K562 (cell line): ENCODE results near the gene ENTPD8. TPM values are rescaled to one million over a fixed set of nuclear protein-coding genes. Genes with fewer than 3 reads are reported as not detected.
A peak's percentile ranks its signal among the peaks of the same experiment; 100 is the strongest.

Source experiments
- ELF2 ChIP-seq: fragments of 250-450 bp; sonication (Bioruptor Pico); IDR thresholded peaks from 2 replicates; pipeline ENCODE4 v1.5.0; 2021; ENCODE audit warnings: mild to moderate bottlenecking
- ETV6 ChIP-seq, 3 experiments: fragments of 150-350 bp in 1 of 3; sonication (generic) in 1 of 3; formaldehyde crosslinking in 1 of 3; IDR thresholded peaks; 2 replicates each; pipeline versions ENCODE4 v1.6.1 to v1.8.0; 2014 to 2022; ENCODE audit warnings: borderline replicate concordance in 2 of 3, low read depth in 2 of 3, antibody characterized with exemption in 1 of 3, low read length in 1 of 3, mild to moderate bottlenecking in 1 of 3, missing genetic modification reagents in 1 of 3
- FOXM1 ChIP-seq, 2 experiments: fragments of 450-650 bp in 1 of 2; sonication (generic) in 1 of 2; formaldehyde crosslinking in 1 of 2; IDR thresholded peaks; 2 replicates each; pipeline versions ENCODE4 v1.6.1 to v1.9.0; 2017 to 2022; ENCODE audit warnings: low read depth in 2 of 2, mild to moderate bottlenecking in 2 of 2, missing genetic modification reagents in 1 of 2, moderate library complexity in 1 of 2
- HDAC2 ChIP-seq: fragments of 450-650 bp; IDR thresholded peaks from 2 replicates; pipeline ENCODE4 v1.6.1; 2016; ENCODE audit warnings: mild to moderate bottlenecking
- HDAC3 ChIP-seq: fragments of 450-650 bp; IDR thresholded peaks from 2 replicates; pipeline ENCODE4 v1.6.1; 2018; ENCODE audit warnings: borderline replicate concordance, mild to moderate bottlenecking, moderate library complexity; ENCODE audit not compliant: partially characterized antibody
- L3MBTL2 ChIP-seq: fragments of 450-650 bp; IDR thresholded peaks from 2 replicates; pipeline ENCODE4 v1.6.1; 2016; ENCODE audit warnings: mild to moderate bottlenecking, moderate library complexity
- MAFG ChIP-seq: fragments of 450-650 bp; conservative IDR thresholded peaks from 2 replicates; pipeline ENCODE4 v1.6.1; 2016; ENCODE audit warnings: missing genetic modification characterization, missing compliant biosample characterization
- SREBF2 ChIP-seq: sonication (generic); formaldehyde crosslinking; IDR thresholded peaks from 2 replicates; pipeline ENCODE4 v1.4.0; 2020; ENCODE audit warnings: mild to moderate bottlenecking, missing genetic modification reagents
- XRCC5 ChIP-seq: fragments of 200-400 bp; formaldehyde crosslinking; IDR thresholded peaks from 2 replicates; pipeline ENCODE4 v1.6.1; 2017; ENCODE audit warnings: low read depth, mild to moderate bottlenecking, low read length
- ZNF23 ChIP-seq: fragments of 250-450 bp; sonication (Bioruptor Pico); IDR thresholded peaks from 2 replicates; pipeline ENCODE4 v1.4.0; 2020; ENCODE audit warnings: mild to moderate bottlenecking
- ZNF551 ChIP-seq: fragments of 250-450 bp; sonication (Bioruptor Pico); IDR thresholded peaks from 2 replicates; pipeline ENCODE4 v1.5.0; 2021; ENCODE audit warnings: mild to moderate bottlenecking, moderate library complexity
- ZNF764 ChIP-seq: fragments of 250-450 bp; sonication (Bioruptor Pico); IDR thresholded peaks from 2 replicates; pipeline ENCODE4 v1.4.0; 2020; ENCODE audit warnings: low read depth, mild to moderate bottlenecking, moderate library complexity
- polyA plus RNA-seq, 8 experiments: library from polyadenylated mRNA; depleted of rRNA in 4 of 8; stranded (reverse) in 5 of 8; unstranded in 3 of 8; fragments of >200 nt; fragmentation: Nextera tagmentation in 2 of 8; fragmentation: Illumina TruSeq in 1 of 8; extraction: Ambion mirVana in 2 of 8; extraction: Trizol in 1 of 8; gene quantifications; 2 replicates each; pipeline versions ENCODE4 v1.2.1 to v1.2.3, GENCODE V29; 2011 to 2014; ENCODE audit warnings: inconsistent platforms in 1 of 8, missing spikeins in 1 of 8
- total RNA-seq, 7 experiments: library from RNA; depleted of rRNA in 6 of 7; stranded (reverse); fragments of >200 nt in 6 of 7; fragmentation: Illumina TruSeq in 2 of 7; extraction: Trizol in 2 of 7; gene quantifications; 2 replicates each; pipeline versions ENCODE4 v1.2.1 to v1.2.3, GENCODE V29; 2011 to 2021; ENCODE audit warnings: low replicate concordance in 1 of 7
- TF ChIP-seq, protein P1 (sequence below): sonication (generic); IDR thresholded peaks from 2 replicates; pipeline ENCODE4 v1.6.1; 2016
- TF ChIP-seq, protein P2 (sequence below): IDR thresholded peaks from 3 replicates; pipeline ENCODE4 v1.6.1; 2011; ENCODE audit warnings: borderline replicate concordance, mild to moderate bottlenecking, moderate library complexity; ENCODE audit not compliant: insufficient read length; ENCODE audit errors: extremely low read depth
- TF ChIP-seq, protein P3 (sequence below): fragments of 450-650 bp; IDR thresholded peaks from 2 replicates; pipeline ENCODE4 v1.6.1; 2017; ENCODE audit warnings: antibody characterized with exemption
- TF ChIP-seq, protein P4 (sequence below): sonication (generic); formaldehyde crosslinking; IDR thresholded peaks from 2 replicates; pipeline ENCODE4 v1.8.1; 2023; ENCODE audit warnings: mild to moderate bottlenecking, missing genetic modification reagents
- TF ChIP-seq, protein P5 (sequence below), 3 experiments: fragments of 200-800 bp in 1 of 3; sonication (Bioruptor generic) in 1 of 3; sonication (generic) in 1 of 3; formaldehyde crosslinking in 1 of 3; IDR thresholded peaks; 2 replicates each; pipeline versions ENCODE4 v1.6.1 to v1.8.0; 2016 to 2022; ENCODE audit warnings: mild to moderate bottlenecking in 2 of 3, missing compliant biosample characterization in 2 of 3, missing genetic modification characterization in 2 of 3, missing genetic modification reagents in 1 of 3

ENTPD8 gene
- total and polyA plus RNA-seq, 9 of the 15 experiments (the other 6 are each of a cell fraction or from before 2014, with no cell fraction given): 0.06 to 0.27 (median 0.19) TPM; not detected in 5

DNA sequence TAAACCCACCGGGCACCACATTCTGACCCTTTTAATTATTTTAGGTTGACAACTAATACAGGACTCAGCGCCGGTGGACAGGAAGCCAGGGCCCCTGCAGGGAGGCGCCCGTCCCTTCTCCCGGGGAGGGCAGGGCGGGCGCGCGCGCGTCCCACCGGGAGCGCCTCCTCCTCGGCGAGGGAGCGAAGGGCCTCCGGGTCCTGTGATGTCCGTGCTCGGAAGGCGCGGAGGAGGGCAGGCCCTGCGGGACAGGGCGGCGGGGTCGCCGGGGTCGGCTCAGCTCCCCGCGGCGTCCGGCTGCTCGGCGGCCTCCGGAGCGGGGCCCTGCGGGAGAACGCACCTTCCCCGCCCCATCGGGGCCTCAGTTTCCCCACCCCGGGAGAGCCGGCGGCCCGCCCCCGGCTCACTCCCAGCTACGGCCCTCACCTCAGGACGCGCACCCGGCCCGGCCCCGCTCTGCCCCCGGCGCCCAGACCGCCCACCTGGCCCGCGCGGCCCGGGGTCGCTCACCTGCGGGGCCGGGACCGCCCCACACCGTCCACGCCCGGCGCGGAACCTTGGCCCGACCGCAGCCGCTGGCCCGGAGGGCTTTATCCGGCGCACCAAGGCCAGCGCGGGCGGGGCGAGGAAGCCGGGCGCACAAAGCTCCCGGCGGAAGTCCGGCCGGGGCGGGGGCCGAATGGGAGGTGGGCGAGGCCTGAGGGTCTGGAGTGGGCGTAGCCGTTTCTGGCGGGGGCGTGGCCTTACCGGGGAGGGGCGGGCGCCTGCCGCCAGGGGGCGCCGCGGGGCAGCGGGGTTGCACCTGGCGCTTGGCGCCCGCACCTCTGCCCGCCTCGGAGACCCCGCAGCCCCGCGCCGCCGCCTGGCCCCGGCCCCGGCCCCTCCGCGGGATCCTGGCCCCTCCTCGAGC is 18.3 kb downstream of the ENTPD8 start, which contains the start of the genes EXD3 and NOXA1 (continued):
- peak; percentile 81; the same call in 1 of the 2 replicates for TF ChIP-seq XRCC5
- TF ChIP-seq MAFG (tag): no peak
- TF ChIP-seq, protein P1, sequence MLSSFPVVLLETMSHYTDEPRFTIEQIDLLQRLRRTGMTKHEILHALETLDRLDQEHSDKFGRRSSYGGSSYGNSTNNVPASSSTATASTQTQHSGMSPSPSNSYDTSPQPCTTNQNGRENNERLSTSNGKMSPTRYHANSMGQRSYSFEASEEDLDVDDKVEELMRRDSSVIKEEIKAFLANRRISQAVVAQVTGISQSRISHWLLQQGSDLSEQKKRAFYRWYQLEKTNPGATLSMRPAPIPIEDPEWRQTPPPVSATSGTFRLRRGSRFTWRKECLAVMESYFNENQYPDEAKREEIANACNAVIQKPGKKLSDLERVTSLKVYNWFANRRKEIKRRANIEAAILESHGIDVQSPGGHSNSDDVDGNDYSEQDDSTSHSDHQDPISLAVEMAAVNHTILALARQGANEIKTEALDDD: no peak
- TF ChIP-seq HDAC3: no peak
- TF ChIP-seq, protein P2, sequence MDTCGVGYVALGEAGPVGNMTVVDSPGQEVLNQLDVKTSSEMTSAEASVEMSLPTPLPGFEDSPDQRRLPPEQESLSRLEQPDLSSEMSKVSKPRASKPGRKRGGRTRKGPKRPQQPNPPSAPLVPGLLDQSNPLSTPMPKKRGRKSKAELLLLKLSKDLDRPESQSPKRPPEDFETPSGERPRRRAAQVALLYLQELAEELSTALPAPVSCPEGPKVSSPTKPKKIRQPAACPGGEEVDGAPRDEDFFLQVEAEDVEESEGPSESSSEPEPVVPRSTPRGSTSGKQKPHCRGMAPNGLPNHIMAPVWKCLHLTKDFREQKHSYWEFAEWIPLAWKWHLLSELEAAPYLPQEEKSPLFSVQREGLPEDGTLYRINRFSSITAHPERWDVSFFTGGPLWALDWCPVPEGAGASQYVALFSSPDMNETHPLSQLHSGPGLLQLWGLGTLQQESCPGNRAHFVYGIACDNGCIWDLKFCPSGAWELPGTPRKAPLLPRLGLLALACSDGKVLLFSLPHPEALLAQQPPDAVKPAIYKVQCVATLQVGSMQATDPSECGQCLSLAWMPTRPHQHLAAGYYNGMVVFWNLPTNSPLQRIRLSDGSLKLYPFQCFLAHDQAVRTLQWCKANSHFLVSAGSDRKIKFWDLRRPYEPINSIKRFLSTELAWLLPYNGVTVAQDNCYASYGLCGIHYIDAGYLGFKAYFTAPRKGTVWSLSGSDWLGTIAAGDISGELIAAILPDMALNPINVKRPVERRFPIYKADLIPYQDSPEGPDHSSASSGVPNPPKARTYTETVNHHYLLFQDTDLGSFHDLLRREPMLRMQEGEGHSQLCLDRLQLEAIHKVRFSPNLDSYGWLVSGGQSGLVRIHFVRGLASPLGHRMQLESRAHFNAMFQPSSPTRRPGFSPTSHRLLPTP: no peak
- no peak; a peak in 1 of 4 replicates for TF ChIP-seq ETV6 (IDR thresholded peaks at IDR 0.05; ENCODE audit: borderline replicate concordance in 1 of 2, low read depth in 2 of 2, low read length in 1 of 2)
- no peak for TF ChIP-seq ETV6 (CRISPR knock-in tag; IDR thresholded peaks at IDR 0.05; ENCODE audit: borderline replicate concordance)
- no peak for TF ChIP-seq ZNF551 (CRISPR knock-in tag)
- TF ChIP-seq, protein P3, sequence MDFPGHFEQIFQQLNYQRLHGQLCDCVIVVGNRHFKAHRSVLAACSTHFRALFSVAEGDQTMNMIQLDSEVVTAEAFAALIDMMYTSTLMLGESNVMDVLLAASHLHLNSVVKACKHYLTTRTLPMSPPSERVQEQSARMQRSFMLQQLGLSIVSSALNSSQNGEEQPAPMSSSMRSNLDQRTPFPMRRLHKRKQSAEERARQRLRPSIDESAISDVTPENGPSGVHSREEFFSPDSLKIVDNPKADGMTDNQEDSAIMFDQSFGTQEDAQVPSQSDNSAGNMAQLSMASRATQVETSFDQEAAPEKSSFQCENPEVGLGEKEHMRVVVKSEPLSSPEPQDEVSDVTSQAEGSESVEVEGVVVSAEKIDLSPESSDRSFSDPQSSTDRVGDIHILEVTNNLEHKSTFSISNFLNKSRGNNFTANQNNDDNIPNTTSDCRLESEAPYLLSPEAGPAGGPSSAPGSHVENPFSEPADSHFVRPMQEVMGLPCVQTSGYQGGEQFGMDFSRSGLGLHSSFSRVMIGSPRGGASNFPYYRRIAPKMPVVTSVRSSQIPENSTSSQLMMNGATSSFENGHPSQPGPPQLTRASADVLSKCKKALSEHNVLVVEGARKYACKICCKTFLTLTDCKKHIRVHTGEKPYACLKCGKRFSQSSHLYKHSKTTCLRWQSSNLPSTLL: no peak
- TF ChIP-seq ZNF23 (CRISPR knock-in tag): no peak
- no peak for TF ChIP-seq SREBF2 (CRISPR knock-in tag)
- no peak for TF ChIP-seq HDAC2
- no peak; the same call in 1 of the 2 replicates for TF ChIP-seq ELF2 (CRISPR knock-in tag)
- TF ChIP-seq ZNF764 (CRISPR knock-in tag): no peak; the same call in 1 of the 2 replicates
- TF ChIP-seq FOXM1 (IDR thresholded peaks at IDR 0.05; ENCODE audit: low read depth): no peak
- TF ChIP-seq FOXM1 (CRISPR knock-in tag; IDR thresholded peaks at IDR 0.05; ENCODE audit: low read depth): no peak
- TF ChIP-seq, protein P4, sequence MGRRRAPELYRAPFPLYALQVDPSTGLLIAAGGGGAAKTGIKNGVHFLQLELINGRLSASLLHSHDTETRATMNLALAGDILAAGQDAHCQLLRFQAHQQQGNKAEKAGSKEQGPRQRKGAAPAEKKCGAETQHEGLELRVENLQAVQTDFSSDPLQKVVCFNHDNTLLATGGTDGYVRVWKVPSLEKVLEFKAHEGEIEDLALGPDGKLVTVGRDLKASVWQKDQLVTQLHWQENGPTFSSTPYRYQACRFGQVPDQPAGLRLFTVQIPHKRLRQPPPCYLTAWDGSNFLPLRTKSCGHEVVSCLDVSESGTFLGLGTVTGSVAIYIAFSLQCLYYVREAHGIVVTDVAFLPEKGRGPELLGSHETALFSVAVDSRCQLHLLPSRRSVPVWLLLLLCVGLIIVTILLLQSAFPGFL (CRISPR knock-in tag): peak; percentile 60; the same call in 1 of the 2 replicates
- no peak for TF ChIP-seq L3MBTL2
- TF ChIP-seq, protein P5, sequence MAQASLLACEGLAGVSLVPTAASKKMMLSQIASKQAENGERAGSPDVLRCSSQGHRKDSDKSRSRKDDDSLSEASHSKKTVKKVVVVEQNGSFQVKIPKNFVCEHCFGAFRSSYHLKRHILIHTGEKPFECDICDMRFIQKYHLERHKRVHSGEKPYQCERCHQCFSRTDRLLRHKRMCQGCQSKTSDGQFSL (CRISPR knock-in tag; IDR thresholded peaks at IDR 0.05): peak; percentile 32; the same call in 1 of the 2 replicates
- TF ChIP-seq, protein P5 (tag; IDR thresholded peaks at IDR 0.05): no peak
